Activated naive CD4-positive, alpha-beta T cell treated with anti-CD3 and anti-CD28 coated beads for 36 hours (primary cell): ENCODE results near the gene CNTF. TPM values are rescaled to one million over a fixed set of nuclear protein-coding genes. Genes with fewer than 3 reads are reported as not detected.

Experiments
- CTCF ChIA-PET: fragments of 350-600 bp; sonication (Branson Sonifier 250); formaldehyde crosslinking; loops from one replicate; lab custom pipeline; 2021; ENCODE audit warnings: antibody characterized with exemption; lab: Charles Lee
- DNase-seq: peaks from one replicate; pipeline ENCODE4 v3.0.0-alpha.2; 2020
- H3K27ac Mint-ChIP-seq: one replicate; pipeline ENCODE4 v1.8.0; 2021; ENCODE audit warnings: mild to moderate bottlenecking, mixed read lengths
- H3K27me3 Mint-ChIP-seq: one replicate; pipeline ENCODE4 v1.8.0; 2021; ENCODE audit warnings: low read depth, mixed read lengths
- H3K36me3 Mint-ChIP-seq: one replicate; pipeline ENCODE4 v1.8.0; 2021; ENCODE audit warnings: low read depth, mixed read lengths
- H3K4me1 Mint-ChIP-seq: one replicate; pipeline ENCODE4 v1.8.0; 2021; ENCODE audit warnings: low read depth, mixed read lengths
- H3K4me3 Mint-ChIP-seq: one replicate; pipeline ENCODE4 v1.8.0; 2021; ENCODE audit warnings: mild to moderate bottlenecking, moderate library complexity, mixed read lengths
- H3K9me3 Mint-ChIP-seq: one replicate; pipeline ENCODE4 v1.8.0; 2021; ENCODE audit warnings: mixed read lengths
- intact Hi-C: fragments of 100-400 bp; cut with micrococcal nuclease; formaldehyde crosslinking; loops from one replicate; pipeline ENCODE4 v1.15.1; 2023
- total RNA-seq, 2 experiments: library from RNA; stranded (reverse); gene quantifications; one replicate each; pipeline ENCODE4 v1.2.3, GENCODE V29; 2021

Gene CNTF
- total RNA-seq, 2 experiments from 2014 or later = 0.77 to 1.1 TPM

DNA sequence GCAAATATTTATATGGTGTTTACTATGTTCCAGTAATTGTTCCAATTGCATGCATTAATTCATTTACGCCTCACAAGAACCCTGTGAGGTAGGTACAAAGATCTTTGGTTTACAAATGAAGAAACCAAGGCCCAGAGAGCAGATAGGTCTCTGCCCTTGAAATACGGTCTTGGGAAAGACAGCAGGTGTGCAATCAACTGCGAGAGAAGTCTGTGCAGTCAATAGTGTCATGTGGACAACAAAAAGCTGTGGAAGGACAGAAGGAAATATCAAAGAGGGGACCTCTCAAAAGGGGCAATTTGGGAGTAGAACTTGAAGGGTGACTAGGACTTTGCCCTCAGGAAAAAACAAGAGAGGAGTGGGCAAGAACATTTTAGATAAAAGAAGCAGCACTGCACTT lies 8.9 kb downstream of the CNTF start:
- Mint-ChIP-seq H3K9me3 (no peaks in the 10 kb centered on the region), H3K27me3 (no peaks in the 10 kb centered on the region), H3K36me3 (no peaks in the 10 kb centered on the region), H3K27ac (no peak overlapping the region), H3K4me3 (no peak overlapping the region), H3K4me1 (peaks cover 7% of the 10 kb centered on the region)
- DNase-seq = no peak
- intact Hi-C loops = no loop called here
- CTCF ChIA-PET = interaction anchor here (1.9 to 5.2 kb wide), 4 partner anchors 22 to 72 kb away, joined by 5 to 49 read pairs (median 28); partner anchors contain the start of gene LPXN

DNA sequence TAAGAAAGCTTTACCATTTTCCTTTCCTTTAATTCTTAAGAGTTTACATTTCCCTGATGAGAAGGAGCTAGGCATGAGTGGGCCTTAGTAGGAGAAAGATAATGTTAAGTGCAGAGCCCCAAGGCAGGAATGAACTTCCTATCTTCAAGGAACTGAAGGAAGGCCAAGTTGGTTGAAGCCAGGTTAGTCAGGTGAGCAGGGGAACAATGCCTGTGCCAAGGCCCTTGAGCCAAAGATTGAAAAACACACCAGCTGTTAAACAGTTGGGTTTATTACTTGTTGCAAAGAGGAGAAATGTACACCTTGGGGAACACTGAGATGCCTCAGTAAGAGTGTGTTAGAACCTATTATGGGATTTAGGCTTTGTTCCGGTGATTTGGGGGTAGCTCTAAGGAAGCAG lies 10.0 kb downstream of the CNTF start:
- Mint-ChIP-seq H3K27me3 (no peaks in the 10 kb centered on the region), H3K36me3 (no peaks in the 10 kb centered on the region), H3K9me3 (no peaks in the 10 kb centered on the region), H3K27ac (no peak overlapping the region), H3K4me3 (no peak overlapping the region), H3K4me1 (peaks cover 6% of the 10 kb centered on the region)
- CTCF ChIA-PET = interaction anchor here (1.0 to 2.4 kb wide), 2 partner anchors 21 to 53 kb away, joined by 3 to 9 read pairs; no protein-coding TSS in a partner anchor
- intact Hi-C loops = no loop called here
- DNase-seq = no peak

DNA sequence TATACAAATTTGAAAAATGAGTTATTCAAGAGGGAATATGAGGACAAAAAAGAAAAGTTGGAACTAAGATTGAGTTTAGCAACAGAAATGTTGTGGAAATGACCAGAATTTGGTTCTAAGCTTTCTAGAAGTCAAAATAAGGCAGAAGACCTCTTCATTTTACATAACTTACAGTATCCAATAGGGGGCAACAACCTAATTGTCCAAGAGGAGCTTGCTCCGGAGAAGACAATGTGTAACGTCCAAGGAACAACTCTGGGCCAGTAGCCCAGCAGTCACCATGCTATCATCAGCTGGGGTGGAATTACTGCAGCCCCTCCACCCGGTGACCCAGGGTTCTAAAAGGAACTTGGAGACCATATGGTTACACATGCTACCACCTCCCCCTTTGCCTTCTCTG lies 14.1 kb downstream of the CNTF start:
- intact Hi-C loops = no loop called here
- DNase-seq = no peak
- no peak overlapping the region for H3K27ac Mint-ChIP-seq
- no peak overlapping the region for H3K4me3 Mint-ChIP-seq
- H3K27me3 Mint-ChIP-seq = no peaks in the 10 kb centered on the region
- no peaks in the 10 kb centered on the region for H3K9me3 Mint-ChIP-seq
- CTCF ChIA-PET = interaction anchor here (4.6 kb wide), 1 partner anchor 8 kb away, joined by 39 read pairs; no protein-coding TSS in a partner anchor
- peaks cover 20% of the 10 kb centered on the region for H3K4me1 Mint-ChIP-seq
- H3K36me3 Mint-ChIP-seq = no peaks in the 10 kb centered on the region

DNA sequence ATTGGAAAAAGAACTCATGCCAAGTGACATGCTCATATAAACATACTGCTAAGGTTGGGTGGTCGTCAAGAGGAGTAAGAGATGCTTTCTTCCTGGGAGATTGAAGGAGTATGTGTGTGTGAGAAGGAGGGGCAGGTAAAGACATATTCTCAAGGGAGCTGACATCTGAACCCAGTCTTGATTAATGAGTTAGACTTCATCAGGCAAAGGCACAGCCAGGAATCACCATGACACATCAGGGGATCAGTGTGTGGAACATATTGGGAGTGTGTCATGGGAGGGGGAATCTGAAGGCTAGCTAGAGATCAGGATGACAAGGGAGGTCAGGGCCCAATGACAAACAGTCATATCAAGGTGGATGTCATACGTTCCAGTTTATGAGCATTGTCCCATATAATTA lies 14.9 kb downstream of the CNTF start:
- intact Hi-C loops = no loop called here
- CTCF ChIA-PET = interaction anchor here (1.0 to 4.6 kb wide), 2 partner anchors 8 to 11 kb away, joined by 3 to 39 read pairs; no protein-coding TSS in a partner anchor
- H3K27me3 Mint-ChIP-seq = no peaks in the 10 kb centered on the region
- no peaks in the 10 kb centered on the region for H3K36me3 Mint-ChIP-seq
- no peaks in the 10 kb centered on the region for H3K9me3 Mint-ChIP-seq
- DNase-seq = no peak
- H3K4me3 Mint-ChIP-seq = no peak overlapping the region
- no peak overlapping the region for H3K27ac Mint-ChIP-seq
- H3K4me1 Mint-ChIP-seq = peaks cover 20% of the 10 kb centered on the region

DNA sequence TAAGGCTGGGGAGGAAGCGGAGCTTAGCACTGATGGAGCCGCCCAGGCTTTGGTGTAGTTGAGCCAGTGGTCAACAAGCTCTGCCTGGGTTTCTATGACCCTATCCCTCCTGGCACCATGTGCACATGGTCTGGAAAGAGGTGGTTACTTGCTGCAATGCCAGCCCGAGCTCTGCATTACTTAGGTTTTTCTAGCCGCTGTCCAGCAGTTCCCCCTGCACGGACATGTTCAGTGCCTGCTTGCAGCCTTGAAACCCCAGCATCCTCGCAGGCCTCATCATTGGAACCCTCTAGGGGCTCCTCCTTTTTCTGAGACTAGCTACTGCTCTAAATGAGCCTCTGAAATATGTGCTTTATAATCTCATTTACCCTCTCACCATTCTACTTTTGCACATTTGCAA lies 16.6 kb downstream of the CNTF start:
- intact Hi-C loops = no loop called here
- H3K9me3 Mint-ChIP-seq = no peaks in the 10 kb centered on the region
- H3K36me3 Mint-ChIP-seq = no peaks in the 10 kb centered on the region
- no peaks in the 10 kb centered on the region for H3K27me3 Mint-ChIP-seq
- CTCF ChIA-PET = interaction anchor here (0.9 to 4.6 kb wide), 4 partner anchors 10 to 16 kb away, joined by 3 to 39 read pairs (median 4); no protein-coding TSS in a partner anchor
- DNase-seq = no peak
- H3K4me3 Mint-ChIP-seq = no peak overlapping the region
- peaks cover 20% of the 10 kb centered on the region for H3K4me1 Mint-ChIP-seq
- no peak overlapping the region for H3K27ac Mint-ChIP-seq

DNA sequence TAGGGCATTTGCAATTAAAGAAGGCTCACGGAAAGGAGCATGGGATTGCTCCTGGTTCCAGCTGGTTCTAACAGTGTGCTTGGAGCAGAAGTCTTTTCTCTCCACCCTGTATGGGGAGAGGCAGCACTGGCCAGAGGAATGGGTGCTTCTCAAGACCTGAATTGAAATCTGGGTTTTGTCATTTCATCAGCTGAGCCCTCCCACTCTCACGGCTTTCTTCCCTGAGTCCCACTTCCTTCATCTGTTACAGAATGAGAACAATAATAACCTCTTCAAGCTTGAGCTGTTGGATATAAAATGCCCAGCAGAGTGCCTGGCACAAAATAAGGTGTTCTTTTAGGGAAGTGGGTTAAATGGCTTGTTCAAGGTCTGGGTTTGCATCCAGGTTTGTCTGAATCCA lies 17.2 kb downstream of the CNTF start:
- Mint-ChIP-seq H3K4me3 (no peak overlapping the region), H3K27ac (no peak overlapping the region), H3K9me3 (no peaks in the 10 kb centered on the region), H3K27me3 (no peaks in the 10 kb centered on the region), H3K4me1 (peaks cover 20% of the 10 kb centered on the region), H3K36me3 (no peaks in the 10 kb centered on the region)
- intact Hi-C loops = no loop called here
- CTCF ChIA-PET = interaction anchor here (1.0 to 4.6 kb wide), 6 partner anchors 11 to 78 kb away, joined by 3 to 39 read pairs (median 4); no protein-coding TSS in a partner anchor
- DNase-seq = no peak

DNA sequence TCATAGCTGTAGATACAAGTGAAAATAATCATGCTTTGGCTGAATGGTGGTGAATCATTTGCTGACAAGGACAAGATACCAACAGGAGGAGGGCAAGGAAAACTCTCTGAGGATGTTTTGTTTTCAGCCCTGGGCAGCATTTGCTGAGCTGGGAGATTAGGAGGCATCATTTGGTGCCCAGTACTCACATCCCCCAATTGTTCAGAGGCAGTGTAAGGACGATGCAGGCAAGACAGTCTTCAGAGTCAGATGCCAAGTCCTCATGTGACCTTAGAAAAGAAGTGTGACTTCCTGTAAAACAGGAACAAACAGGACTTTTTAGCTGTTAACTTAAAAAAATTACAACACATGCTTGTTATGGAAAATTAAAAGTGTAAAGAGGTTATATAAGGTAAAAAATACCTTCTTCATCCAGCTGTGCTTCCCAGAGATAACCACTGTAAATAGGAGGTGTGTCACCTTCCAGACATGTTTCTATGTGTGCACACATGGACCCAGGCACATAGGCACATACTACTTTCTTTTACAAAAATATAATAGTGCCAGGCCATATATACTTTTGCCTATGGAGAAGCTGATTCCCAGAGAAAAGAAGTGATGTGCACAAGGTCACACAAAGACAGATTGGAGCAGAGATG lies 18.0 kb downstream of the CNTF start:
- Mint-ChIP-seq H3K4me1 (peaks cover 20% of the 10 kb centered on the region), H3K4me3 (no peak overlapping the region), H3K27me3 (no peaks in the 10 kb centered on the region), H3K9me3 (peaks cover 2% of the 10 kb centered on the region), H3K27ac (peak overlapping the region; percentile 20), H3K36me3 (peaks cover 4% of the 10 kb centered on the region)
- intact Hi-C loops = no loop called here
- CTCF ChIA-PET = interaction anchor here (0.9 to 4.6 kb wide), 7 partner anchors 11 to 149 kb away, joined by 3 to 39 read pairs (median 4); no protein-coding TSS in a partner anchor
- peak; percentile 10 for DNase-seq

DNA sequence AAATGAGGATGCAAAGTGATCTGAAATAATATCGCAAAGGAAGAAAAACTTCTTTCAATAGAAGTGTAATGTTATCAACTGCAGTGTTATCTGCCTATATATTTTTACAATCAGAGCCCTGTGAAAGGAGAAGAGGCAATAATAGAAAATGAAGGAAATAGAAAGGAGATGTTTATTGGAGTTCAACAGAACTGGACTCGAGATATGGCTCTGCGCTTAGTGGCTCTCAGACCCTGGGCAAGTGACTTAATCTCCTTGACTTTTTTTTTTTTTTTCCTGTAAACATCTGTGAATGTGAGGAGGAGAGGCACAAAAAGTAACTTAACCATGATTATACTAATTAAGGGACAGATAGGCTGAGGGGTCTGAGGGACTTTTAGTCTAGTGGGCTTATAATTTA lies 18.9 kb downstream of the CNTF start:
- H3K27ac Mint-ChIP-seq = no peak overlapping the region
- CTCF ChIA-PET = interaction anchor here (0.8 to 1.9 kb wide), 6 partner anchors 11 to 148 kb away, joined by 3 to 13 read pairs (median 4); no protein-coding TSS in a partner anchor
- H3K27me3 Mint-ChIP-seq = no peaks in the 10 kb centered on the region
- peaks cover 7% of the 10 kb centered on the region for H3K9me3 Mint-ChIP-seq
- no peak for DNase-seq
- no peak overlapping the region for H3K4me3 Mint-ChIP-seq
- peaks cover 6% of the 10 kb centered on the region for H3K36me3 Mint-ChIP-seq
- intact Hi-C loops = no loop called here
- peaks cover 20% of the 10 kb centered on the region for H3K4me1 Mint-ChIP-seq

DNA sequence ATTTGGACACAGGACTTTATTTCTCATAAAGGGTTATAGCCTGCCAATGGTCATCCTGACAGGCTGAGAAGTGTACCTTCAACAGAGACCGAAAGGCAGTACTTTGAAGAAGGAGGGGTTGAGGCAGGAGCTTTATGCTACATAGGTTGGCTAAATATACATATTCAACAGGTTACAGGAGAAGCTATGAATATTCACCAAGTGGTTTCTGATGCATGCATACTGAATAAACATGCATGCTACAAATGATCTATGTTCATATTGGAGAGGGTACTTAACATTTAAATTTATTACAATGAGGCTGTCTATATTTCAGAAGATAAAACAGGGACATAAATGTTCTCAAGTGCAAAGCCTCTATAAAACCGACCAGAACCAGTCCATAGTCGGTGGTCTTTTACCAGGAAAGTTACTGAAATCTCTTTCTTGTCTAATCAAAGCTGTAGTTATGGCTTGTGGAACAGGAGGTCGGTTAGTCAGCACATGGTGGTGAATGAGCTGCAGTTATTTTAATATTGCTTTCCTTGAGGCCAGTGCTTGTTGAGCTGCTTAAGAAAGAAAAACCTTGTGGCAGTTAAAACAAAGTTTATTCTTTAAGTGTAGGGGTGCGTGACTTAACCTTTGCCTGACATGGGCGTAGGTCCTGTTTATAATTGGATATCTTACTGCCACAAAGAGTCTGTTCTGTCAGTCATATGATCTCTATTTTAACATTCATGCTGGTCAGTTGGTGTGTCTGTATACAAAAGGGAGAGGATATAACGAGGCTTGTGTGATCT lies 19.5 kb downstream of the CNTF start:
- Mint-ChIP-seq H3K9me3 (peaks cover 10% of the 10 kb centered on the region), H3K36me3 (peaks cover 9% of the 10 kb centered on the region), H3K4me1 (peaks cover 20% of the 10 kb centered on the region), H3K4me3 (no peak overlapping the region), H3K27ac (no peak overlapping the region), H3K27me3 (no peaks in the 10 kb centered on the region)
- no peak for DNase-seq
- CTCF ChIA-PET = interaction anchor here (0.8 to 1.9 kb wide), 4 partner anchors 11 to 65 kb away, joined by 3 to 13 read pairs (median 4); no protein-coding TSS in a partner anchor
- intact Hi-C loops = no loop called here

DNA sequence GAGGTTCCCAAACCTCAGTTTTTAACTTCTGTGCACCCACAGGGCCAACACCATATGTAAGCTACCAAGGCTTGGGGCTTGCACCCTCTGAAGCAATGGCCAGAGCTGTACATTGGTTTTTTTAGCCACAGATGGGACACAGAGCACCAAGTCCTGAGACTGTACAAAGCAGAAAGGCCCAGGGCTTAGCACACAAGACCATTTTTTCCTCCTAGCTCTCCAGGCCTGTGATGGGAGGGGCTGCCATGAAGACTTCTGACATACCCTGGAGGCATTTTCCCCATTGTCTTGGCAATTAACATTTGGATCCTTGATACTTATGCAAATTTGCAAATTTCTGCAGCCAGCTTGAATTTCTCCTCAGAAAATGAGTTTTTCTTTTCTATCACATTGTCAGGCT lies 23.4 kb downstream of the CNTF start:
- peaks cover 6% of the 10 kb centered on the region for H3K4me1 Mint-ChIP-seq
- DNase-seq = no peak
- intact Hi-C loops = no loop called here
- no peaks in the 10 kb centered on the region for H3K27me3 Mint-ChIP-seq
- CTCF ChIA-PET = interaction anchor here (1.0 kb wide), 1 partner anchor 9 kb away, joined by 4 read pairs; no protein-coding TSS in a partner anchor
- no peak overlapping the region for H3K4me3 Mint-ChIP-seq
- peaks cover 10% of the 10 kb centered on the region for H3K9me3 Mint-ChIP-seq
- H3K36me3 Mint-ChIP-seq = peaks cover 9% of the 10 kb centered on the region
- no peak overlapping the region for H3K27ac Mint-ChIP-seq

DNA sequence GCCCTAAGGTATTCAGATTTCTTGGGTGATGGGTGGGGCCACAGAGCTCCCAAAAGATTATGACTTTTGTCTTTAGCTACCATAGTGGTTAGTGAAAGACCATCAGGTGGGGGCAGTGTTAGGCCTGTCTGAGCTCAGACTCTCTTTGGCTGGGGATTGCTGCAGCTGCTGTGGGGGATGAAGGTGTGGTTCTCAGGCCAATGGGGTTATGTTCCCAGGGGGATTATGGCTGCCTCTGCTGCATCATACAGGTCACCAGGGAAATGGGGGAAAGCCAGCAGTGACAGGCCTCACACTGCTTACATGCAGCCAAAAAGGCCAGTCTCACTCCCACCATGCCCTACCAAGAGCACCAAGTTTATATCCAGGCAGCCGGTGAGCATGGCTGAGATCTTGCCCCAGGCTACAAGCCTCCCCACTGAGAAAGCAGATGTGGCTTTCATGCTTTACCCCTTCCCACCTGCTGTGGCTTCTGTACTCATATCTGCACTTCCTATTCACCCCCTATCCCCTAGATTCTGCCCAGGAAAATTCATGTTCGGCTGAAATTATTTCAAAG lies 24.8 kb downstream of the CNTF start:
- Mint-ChIP-seq H3K4me3 (no peak overlapping the region), H3K36me3 (peaks cover 9% of the 10 kb centered on the region), H3K27ac (no peak overlapping the region), H3K4me1 (no peaks in the 10 kb centered on the region), H3K9me3 (peaks cover 10% of the 10 kb centered on the region), H3K27me3 (no peaks in the 10 kb centered on the region)
- no peak for DNase-seq
- CTCF ChIA-PET = interaction anchor here (0.7 to 1.7 kb wide), 3 partner anchors 9 to 141 kb away, joined by 3 read pairs; no protein-coding TSS in a partner anchor
- intact Hi-C loops = no loop called here

DNA sequence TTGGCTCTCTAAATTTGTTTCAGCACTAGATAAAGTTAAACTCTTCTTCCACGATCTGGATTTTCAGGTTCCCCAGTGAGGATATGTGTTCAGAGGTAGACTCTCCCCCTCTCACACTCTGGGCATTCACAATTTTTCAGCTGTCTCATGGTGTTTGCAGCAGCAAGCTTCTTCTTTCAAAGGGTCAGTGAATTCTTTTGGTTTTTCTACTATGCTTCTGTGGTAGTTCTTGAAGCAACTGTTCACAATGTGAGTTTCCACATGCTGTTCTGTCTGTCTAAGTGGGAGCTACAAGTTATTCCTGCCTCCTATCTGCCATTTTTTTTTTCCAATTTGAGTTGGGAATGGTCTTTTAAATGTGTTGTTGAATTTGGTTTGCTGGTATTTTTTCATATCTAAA lies 25.4 kb downstream of the CNTF start:
- no peak overlapping the region for H3K4me3 Mint-ChIP-seq
- H3K9me3 Mint-ChIP-seq = peaks cover 10% of the 10 kb centered on the region
- intact Hi-C loops = no loop called here
- no peaks in the 10 kb centered on the region for H3K4me1 Mint-ChIP-seq
- DNase-seq = no peak
- CTCF ChIA-PET = interaction anchor here (1.3 to 1.7 kb wide), 2 partner anchors 10 to 140 kb away, joined by 3 read pairs; no protein-coding TSS in a partner anchor
- H3K27ac Mint-ChIP-seq = no peak overlapping the region
- H3K36me3 Mint-ChIP-seq = peaks cover 9% of the 10 kb centered on the region
- no peaks in the 10 kb centered on the region for H3K27me3 Mint-ChIP-seq
